NCI-H69 (cell line): ENCODE measurements around the gene EXOC4.

Experiments used
- DNase-seq: peaks from one replicate; lab custom pipeline; 2025; lab: John Stamatoyannopoulos, UW

EXOC4 gene

DNA sequence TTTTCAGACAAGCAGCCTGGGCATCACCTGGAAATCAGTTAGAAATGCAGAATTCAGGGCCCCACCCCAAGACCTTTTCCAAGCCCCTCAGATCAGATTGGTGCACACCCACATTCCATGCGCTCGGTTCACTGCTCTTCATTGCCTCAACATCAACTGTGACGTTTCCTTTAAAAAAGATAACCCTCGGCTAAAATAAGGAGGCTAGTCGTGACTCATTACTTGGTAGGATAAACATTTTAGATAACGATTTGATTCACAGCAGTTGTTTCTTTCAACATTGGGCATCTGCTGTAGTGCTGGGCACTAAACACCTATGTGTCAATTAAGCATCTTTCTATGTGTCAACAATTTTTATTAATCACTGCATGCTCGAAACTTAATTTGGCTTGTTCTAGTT lies 683.2 kb downstream of the EXOC4 start:
- DNase-seq, result peak; percentile 45

DNA sequence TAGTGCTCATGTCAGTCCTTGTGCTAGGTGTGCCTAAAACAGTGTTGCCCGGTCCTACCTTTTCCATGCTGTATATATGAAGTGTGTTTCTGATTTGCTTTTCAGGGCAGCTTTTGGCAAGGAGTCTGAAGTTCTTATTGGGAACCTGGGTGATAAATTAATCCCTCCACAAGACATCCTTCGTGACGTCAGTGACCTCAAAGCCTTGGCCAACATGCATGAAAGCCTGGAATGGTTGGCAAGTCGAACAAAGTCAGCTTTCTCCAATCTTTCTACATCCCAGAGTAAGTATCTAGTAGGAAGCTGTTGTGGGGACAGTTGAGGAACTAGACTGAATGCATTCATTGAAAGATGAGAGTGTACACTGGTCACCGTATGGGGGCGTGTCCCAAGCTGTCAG lies 684.9 kb downstream of the EXOC4 start:
- no peak for DNase-seq

DNA sequence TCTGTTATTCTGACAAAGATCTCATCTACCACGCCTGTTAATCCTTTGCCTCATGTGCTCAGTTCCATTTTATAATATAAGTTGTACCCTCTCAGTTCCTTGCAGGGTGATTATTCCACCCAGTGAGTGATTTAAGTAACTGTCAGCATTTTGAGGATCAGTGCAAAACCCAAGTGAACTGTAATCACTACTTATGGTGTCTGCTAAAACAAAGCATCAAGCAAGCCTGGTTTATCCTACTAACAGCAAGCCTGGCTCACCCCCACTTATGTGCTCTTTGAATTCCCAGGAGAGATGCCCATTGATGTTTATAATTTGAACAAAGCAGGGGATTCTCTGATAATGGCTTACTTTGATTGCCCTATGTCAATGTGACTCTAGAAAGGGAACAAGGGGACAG lies 687.5 kb downstream of the EXOC4 start:
- DNase-seq, result peak; percentile 95

DNA sequence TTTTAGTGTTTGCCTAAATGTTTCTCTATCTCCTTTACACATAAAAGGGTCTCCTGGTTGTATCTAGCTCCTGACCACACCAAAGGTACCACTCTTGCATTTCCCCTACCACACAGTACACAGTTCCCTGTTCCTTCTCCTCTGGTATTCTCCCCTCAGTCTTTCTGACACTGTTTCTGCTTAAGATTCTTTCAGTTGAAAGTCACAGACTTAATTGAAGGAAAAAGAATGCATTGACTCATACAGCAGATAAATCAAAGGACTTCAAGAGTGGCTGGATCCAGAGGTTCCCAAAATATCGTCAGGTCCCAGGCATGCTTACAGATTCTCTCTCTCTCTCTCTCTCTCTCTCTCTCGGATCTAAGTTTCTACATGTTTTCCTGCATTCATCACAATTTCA lies 688.6 kb downstream of the EXOC4 start:
- DNase-seq, result no peak

DNA sequence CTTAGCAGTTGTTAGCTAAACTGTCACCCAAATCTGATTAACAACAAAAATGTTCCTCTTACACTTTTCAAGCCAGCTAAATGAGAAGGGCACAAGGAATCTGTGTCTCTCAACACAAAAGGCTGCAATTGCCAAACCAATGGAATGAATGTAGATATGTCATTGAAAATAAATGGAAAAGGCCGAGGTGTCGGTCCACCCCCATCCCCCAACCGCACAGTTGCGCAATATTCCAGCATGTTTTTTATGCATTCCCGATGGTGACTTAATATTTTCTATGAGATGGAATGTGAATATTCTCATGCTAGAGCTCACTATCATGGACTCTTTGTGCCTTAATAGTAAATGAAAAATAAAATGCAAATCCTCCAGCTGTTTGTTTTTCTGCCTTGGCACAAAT lies 692.6 kb downstream of the EXOC4 start:
- no peak for DNase-seq

DNA sequence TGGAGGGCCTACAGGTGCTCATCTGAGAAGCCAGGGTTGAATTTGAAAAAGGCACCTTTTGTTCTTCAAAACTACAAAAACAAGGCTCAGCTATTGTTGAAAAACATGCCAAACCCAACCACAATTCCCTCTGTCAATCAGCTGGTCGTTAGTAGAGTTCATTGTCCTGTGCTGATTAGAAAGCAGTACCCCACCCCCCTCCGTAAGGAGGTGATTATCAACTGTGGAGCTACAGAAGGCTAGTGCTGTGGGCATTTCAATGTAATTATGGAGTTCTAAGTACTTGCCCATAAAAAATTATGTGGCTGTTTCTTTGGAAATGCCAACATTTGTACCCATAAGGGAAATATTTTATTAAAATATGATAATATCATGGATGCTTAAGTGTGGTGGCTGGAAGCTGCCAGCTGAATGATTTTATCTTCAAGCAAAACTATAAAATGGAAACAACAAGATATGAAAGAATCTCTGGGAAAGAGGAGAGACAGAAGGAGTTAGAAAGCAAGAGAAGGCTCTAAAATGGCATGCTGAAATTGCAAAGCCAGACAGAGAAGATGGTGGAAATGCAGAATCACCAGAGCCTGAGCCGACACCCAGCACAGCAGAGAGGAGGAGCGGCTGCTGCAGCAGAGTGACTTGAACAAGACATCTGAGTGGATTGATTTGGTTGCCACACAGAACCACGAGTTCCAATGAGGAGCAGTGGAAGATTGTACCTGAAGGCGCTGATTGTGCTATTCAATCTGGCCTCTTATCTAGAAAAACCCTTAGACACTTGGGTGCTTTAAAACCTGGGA lies 694.8 kb downstream of the EXOC4 start:
- DNase-seq, result peak; percentile 15

DNA sequence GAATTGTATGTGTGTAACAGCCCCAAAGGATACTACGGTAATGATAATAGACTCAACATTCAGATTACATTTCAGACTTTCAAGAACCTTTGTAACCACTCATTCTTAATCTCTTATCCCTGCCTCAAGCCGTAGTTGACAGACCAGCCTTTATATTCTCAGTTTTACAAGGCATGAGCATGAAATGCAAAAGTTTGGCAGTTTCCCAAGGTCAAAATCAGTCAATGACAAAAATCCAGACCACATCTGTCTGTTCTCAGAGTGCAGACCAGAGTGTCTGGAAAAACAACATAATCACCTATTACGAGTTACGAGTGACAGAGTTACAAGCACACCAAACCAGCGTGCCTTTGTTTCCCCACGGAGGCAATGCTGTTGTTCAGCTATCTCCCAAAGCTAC lies 695.7 kb downstream of the EXOC4 start:
- peak; percentile 40 for DNase-seq

DNA sequence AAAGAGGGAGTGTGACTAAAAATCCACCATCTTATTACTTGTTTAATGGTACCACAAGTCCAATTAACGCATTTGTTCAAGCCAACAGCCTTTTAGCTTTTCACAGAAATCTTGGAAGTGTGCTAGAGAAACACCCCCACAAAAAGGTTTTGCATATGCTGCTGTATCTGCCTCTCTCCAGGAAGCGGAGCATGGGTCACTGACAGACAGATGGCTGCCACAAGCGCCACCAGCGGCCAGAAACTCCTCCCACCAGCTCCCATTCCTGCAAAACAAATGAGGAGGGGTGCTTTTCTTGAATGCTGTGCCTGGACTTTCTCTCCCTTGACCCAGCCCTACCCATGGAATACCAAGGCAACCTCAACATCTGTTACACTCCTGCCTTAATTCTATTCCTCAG lies 698.0 kb downstream of the EXOC4 start:
- DNase-seq, result peak; percentile 97

DNA sequence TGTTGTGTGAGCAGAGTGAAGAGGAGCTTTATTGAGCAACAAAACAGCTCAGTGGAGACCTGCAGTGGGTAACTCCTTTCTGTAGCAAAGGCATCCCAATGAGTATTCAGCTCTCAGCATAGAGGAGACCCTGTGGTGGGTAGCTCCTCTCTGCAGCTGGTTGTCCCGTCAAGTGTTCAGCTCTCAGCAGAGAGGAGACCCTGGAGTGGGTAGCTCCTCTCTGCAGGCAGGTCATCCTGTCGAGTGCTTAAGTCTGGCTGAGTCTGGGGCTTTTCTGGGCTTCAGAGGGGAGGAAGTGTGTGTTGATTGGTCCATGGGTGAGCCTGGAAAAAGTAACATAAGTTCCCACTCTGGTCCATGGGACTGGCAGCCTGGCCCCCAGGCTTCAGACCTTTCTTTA lies 702.3 kb downstream of the EXOC4 start:
- no peak for DNase-seq

DNA sequence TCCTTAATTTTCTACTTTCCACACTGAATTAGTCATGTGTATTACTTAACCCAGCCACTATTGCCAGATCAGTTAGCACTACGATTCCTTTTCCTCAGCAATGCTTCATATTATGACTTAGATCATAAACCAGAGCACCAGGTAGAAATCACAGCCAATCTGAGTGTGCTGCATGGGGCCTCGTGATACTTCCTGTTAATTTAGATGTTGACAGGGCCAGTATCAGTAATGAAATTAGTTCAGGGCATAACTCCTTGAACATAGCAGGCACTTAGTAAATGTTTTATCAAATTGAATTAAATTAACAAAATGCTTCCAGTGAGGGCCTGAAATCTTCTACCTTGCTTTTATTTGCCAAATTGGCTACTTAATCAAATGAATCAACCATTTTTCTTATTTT lies 705.0 kb downstream of the EXOC4 start:
- no peak for DNase-seq

DNA sequence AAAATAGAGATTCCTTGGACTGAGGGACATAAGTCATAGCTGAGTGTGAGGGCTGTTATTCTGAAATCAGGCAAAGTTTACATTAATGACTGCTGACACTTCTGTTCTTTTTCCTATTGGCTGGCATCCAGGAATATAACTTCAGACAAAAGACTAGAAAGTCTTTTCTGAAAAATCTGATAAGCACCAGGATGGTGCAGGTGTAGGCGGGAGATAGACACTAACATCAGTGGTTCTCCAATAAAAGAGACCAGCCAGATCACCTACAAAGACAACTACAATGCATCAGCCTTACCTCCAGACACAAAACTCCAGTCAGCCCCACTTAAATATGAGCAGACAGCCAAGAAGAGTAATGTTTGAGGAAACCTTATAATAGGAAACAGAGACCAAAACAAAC lies 705.9 kb downstream of the EXOC4 start:
- DNase-seq, result no peak

DNA sequence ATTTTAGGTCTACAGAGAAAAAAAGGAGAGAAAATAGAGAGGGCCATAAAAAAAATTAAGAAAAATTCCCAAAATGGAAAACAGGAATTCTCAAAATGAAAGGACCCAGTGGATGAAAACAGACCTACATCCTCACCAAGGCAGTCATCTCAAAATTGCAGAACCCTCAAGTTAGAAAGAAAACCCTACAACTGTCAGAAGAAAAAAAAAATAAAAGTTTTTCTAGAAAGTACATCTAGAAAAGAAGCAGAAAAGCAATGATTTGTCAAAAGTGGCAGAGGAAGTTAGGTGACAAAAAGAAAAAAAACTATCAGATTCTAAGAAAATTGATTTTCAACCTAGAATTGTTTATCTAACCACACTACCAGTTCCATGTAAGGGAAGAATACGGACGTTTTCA lies 706.6 kb downstream of the EXOC4 start:
- no peak for DNase-seq

DNA sequence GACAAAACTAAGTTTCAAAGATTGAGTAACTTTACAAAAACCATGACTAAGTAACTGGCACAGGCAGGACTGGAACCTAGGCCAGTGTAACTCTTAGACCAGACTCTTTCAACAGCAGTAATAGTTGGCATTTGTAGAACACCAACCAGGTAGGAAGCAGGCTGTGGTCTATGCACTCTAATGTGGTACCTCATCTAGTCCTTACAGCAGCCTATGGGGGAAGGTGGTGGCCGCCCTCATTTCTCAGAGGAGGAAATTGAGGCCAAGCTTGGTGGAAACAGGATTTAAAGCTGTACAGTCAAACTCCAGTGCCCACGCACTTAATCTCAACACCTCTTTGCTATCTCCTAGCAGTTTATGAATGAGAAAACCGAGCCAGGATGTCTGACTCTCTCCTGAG lies 708.8 kb downstream of the EXOC4 start:
- DNase-seq, result no peak

DNA sequence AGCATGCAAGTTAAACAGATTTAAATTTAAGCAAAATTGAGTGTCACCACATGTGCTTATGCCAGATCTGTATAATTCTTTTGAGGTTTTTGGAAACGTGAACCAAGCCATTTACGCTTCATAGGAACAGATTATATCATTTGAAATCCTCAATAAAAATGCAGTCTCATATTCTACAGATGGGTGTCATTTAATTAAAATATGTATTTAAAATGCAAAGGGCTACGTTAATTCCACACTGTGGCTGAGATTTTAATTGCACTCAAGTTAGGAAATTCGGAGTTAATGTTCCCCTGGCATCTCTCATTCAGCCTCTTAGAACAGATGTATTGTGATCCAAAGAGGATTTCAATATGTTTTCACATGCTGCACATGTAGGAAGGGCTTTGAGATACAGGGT lies 709.8 kb downstream of the EXOC4 start:
- no peak for DNase-seq

DNA sequence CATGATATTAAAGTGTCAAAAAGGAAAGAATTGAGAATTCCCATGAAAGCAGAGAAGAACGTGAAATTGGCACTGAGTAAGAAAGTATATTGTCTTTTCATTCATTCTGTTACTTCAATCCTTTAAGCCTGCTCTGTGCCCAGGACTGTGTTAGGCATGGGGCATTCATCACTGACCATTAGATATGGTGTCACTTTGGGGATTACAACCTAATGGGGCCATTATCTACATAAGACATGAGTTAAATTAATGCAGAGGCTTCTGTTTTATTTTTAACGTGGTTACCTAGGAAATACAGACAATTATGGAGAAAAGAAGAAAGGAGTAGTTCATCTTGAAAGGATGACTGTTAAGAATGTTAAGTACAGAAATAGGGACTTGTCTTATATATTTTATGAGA lies 710.8 kb downstream of the EXOC4 start:
- no peak for DNase-seq

DNA sequence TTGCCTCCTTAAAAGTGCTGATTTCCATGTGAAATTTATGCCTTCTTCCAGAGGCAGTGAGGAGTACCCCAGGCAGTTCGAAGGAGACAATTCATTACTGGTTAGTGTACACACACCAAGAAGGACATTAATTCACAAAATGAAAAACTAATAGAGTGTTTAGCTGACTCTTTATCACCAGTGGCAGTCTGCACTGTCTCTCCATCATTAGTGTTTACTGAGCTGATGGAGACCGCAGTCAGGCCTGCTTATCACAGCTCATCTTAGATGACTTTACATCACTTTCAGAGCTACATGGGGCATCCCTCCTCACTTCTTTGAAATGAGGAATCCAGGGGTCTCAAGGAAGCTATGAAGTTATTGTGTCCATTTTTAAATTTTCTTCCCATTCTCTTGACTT lies 718.7 kb downstream of the EXOC4 start:
- no peak for DNase-seq

DNA sequence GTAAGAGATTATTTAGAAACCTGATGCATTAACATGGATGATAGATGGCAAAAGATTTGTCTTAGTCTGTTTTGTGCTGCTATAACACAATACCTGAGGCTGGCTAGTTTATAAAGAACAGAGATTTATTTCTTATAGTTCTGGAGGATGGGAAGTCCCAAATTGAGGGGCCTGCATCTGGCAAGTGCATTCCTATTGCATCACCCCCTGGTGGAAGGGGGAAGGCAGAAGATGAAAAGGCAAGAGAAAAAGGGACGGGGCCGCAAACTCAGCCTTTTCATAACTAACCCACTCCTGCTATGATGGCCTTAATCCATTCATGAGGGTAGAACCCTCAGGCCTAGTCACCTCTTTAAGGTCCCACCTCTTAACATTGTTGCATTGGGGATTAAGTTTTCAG lies 720.8 kb downstream of the EXOC4 start:
- DNase-seq, result no peak

DNA sequence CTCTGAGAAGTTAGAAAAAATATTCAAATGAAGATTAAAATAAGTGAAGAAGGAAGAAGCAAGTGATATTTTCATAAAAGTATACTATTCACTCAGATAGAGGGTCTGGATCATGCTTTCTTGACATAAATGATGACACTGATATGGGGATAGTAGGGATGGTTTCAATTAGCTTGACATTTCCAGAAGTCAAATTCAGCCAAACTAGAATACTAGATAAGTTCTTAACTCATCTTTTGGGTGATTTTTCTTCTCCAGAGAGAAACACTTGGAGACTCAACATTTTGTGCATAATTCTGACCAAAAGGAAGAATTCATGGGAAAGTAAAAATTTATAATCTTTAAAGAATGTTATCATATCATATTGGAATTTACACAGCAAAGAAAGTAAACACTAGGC lies 722.3 kb downstream of the EXOC4 start:
- no peak for DNase-seq

DNA sequence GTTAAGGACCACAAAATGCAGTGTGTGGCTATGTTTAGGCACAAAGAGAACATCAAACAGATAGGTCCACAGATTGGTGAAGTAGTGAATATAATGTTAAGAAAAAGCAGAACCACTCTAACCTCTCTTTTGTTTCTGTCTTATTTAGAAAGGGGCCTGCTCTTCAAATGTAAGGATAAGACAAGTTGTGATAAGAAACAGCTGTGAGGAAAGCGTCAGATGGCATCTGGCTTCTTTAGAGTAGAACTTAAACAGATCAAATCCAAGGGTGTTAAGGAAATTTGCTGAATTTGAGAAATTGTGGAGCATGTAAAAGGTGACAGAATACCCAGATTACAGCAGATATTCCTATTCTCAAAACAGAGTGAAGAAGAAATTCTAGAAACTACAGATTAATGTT lies 723.3 kb downstream of the EXOC4 start:
- DNase-seq, result no peak

DNA sequence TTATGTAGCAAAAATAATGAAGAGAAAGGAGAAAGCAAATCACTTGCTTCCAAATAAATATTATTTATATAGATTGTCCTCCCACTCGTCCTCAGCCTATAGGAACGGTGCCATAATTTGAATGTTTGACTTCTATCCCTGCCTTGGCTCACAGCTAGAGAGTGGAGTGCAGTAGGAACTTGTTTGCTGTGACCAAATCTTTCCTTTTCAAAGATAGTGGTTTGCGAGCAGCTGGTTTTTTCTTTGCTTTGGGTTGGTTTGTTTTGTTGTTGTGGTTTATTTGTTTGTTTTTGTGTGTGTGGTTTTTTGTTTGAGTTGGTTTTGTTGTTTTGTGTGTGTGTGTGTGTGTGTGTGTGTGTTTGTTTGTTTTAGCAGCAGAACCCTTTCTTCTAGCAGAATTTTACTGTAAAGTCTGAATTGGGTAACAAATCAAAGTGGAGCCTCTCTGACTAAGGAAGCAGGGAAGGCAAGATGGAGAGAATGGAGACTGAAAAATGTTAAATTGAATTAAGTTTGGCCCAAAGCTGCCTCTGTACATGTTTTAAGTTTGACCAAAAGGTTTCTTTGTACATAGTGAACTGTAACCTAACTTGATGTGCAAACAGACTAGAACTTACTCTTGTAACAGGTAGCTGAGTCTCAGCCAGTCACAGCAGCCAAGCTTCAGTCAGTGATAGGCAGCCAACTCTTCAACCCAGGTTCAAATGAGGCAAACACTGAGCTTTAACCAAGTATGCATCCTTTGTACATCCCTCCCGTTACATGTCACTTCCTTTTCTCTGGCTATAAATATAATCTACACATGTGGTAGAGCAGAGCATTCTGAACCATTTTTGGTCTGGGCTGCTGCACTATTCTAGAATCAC lies 724.8 kb downstream of the EXOC4 start:
- DNase-seq, result peak; percentile 29

DNA sequence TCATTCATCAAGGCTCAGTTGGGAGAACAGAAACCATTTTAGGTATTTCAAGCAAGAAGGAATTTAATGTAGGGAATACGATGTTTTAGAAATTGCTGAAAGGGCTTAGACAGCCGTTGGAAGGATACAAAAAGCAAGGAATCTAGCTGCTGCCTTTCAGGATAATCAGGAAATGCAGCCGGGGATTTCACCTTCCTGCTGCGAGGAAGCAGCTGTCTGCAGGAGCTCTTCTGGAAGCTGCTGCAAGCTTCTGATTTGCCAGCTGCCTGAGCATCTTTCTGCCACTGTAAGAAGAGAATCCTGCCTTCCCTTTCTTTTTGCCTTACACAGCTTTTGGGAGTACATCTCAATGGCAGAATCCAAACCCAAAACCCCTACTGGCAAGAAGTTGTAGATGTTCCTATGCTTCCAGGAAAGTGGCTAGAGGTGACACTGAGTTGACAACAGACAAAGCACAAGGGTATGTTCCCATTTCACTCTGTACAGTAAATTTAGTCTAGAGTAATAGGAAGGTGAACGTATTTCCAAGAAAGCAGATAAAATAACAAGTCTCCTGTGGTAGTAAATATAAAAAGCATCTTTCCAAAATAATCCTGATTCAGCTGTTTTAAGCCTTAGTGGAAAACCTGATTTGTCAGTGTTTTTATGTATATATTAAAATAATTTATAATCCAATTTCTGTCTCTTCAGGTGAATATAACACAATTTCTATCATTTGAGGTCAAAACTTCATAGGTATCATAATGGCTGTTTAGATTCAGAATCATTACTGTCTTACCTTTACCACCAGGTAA lies 725.8 kb downstream of the EXOC4 start:
- peak; percentile 58 for DNase-seq

DNA sequence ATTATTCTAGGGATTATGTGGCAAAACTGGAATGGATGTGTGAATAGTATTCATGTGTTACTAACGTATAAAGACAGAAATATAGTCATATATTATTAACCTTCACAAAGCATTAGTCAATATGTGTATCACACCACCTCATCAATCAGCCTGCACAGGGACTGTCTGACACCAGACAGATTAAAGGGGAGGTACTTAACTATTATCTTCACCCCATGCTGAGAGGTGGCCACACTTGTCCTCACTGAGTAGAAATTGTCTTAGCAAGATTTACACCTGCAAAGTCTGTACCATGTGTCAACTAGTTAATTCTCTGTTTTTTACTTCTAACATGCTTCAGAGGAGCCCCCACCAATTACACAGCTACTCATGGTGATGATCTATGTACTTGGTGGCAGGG lies 727.9 kb downstream of the EXOC4 start:
- DNase-seq, result peak; percentile 84
